Panc1 (cell line): ENCODE data around the gene NOL4L.

Experiments
- POLR2AphosphoS5 ChIP-seq: IDR thresholded peaks from 2 replicates; pipeline ENCODE4 v1.6.1; 2012; ENCODE audit warnings: mild to moderate bottlenecking, low read depth, low read length, moderate library complexity
- SIN3A ChIP-seq: IDR thresholded peaks from 2 replicates; pipeline ENCODE4 v1.6.1; 2012; ENCODE audit warnings: low read depth, mild to moderate bottlenecking, low read length, moderate library complexity, borderline replicate concordance; ENCODE audit not compliant: insufficient read depth
- TCF7L2 ChIP-seq: IDR thresholded peaks from 2 replicates; pipeline ENCODE4 v1.6.1; 2011; ENCODE audit warnings: mild to moderate bottlenecking, low read depth, low read length, inconsistent platforms
- TF ChIP-seq, protein P1 (sequence below): fragments of 450-650 bp; IDR thresholded peaks from 2 replicates; pipeline ENCODE4 v1.5.1; 2017; ENCODE audit warnings: mild to moderate bottlenecking
- TF ChIP-seq, protein P2 (sequence below), 2 experiments: IDR thresholded peaks; 2 replicates each; pipeline ENCODE4 v1.6.1; 2011 to 2012; ENCODE audit warnings: low read depth in 2 of 2, control low read depth in 1 of 2, low read length in 1 of 2, mild to moderate bottlenecking in 1 of 2, moderate library complexity in 1 of 2; ENCODE audit not compliant: insufficient read depth in 1 of 2

GRCh38 chr20:32515631-32516101 lies 69.5 kb downstream of the NOL4L start:
- TF ChIP-seq, protein P1, sequence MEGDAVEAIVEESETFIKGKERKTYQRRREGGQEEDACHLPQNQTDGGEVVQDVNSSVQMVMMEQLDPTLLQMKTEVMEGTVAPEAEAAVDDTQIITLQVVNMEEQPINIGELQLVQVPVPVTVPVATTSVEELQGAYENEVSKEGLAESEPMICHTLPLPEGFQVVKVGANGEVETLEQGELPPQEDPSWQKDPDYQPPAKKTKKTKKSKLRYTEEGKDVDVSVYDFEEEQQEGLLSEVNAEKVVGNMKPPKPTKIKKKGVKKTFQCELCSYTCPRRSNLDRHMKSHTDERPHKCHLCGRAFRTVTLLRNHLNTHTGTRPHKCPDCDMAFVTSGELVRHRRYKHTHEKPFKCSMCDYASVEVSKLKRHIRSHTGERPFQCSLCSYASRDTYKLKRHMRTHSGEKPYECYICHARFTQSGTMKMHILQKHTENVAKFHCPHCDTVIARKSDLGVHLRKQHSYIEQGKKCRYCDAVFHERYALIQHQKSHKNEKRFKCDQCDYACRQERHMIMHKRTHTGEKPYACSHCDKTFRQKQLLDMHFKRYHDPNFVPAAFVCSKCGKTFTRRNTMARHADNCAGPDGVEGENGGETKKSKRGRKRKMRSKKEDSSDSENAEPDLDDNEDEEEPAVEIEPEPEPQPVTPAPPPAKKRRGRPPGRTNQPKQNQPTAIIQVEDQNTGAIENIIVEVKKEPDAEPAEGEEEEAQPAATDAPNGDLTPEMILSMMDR: no peak
- no peak for TF ChIP-seq POLR2AphosphoS5
- TF ChIP-seq, protein P2, sequence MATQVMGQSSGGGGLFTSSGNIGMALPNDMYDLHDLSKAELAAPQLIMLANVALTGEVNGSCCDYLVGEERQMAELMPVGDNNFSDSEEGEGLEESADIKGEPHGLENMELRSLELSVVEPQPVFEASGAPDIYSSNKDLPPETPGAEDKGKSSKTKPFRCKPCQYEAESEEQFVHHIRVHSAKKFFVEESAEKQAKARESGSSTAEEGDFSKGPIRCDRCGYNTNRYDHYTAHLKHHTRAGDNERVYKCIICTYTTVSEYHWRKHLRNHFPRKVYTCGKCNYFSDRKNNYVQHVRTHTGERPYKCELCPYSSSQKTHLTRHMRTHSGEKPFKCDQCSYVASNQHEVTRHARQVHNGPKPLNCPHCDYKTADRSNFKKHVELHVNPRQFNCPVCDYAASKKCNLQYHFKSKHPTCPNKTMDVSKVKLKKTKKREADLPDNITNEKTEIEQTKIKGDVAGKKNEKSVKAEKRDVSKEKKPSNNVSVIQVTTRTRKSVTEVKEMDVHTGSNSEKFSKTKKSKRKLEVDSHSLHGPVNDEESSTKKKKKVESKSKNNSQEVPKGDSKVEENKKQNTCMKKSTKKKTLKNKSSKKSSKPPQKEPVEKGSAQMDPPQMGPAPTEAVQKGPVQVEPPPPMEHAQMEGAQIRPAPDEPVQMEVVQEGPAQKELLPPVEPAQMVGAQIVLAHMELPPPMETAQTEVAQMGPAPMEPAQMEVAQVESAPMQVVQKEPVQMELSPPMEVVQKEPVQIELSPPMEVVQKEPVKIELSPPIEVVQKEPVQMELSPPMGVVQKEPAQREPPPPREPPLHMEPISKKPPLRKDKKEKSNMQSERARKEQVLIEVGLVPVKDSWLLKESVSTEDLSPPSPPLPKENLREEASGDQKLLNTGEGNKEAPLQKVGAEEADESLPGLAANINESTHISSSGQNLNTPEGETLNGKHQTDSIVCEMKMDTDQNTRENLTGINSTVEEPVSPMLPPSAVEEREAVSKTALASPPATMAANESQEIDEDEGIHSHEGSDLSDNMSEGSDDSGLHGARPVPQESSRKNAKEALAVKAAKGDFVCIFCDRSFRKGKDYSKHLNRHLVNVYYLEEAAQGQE (IDR thresholded peaks at IDR 0.05; ENCODE audit: insufficient read depth in 1 of 2, low read depth in 2 of 2, low read length in 1 of 2): no peak
- no peak for TF ChIP-seq TCF7L2
- no peak for TF ChIP-seq SIN3A
